M059J (cell line): ENCODE data around the gene F7. TPM values are rescaled to one million over a fixed set of nuclear protein-coding genes. Genes with fewer than 3 reads are reported as not detected.
A peak's percentile ranks its signal among the peaks of the same experiment; 100 is the strongest.
"Not testable (repeated sequence)": the region's sequence is repeated elsewhere in the genome, so short reads cannot be mapped to it uniquely, and the experiment has no call there.

Experiments
- DNase-seq: peaks from one replicate; pipeline ENCODE4 v3.0.0-alpha.2; 2012; ENCODE audit warnings: low read depth
- total RNA-seq: library from RNA; depleted of rRNA; stranded (reverse); fragments of >200 nt; shearing (Covaris generic); gene quantifications from 2 replicates; pipeline ENCODE4 v1.2.3, GENCODE V29; 2014; rRNA removed

The F7 gene
- total RNA-seq: not detected in 2 replicates

GRCh38 chr13:113105032-113105920, at the start of gene F7:
TSS of gene F7 (plus strand) at chr13:113105791. CDS start at chr13:113105842, 51 bp downstream.
- no peak for DNase-seq

- DNase-seq: no peak
These were observed 48.5 kb upstream of the F7 start for GRCh38 chr13:113057084-113057483.

DNA sequence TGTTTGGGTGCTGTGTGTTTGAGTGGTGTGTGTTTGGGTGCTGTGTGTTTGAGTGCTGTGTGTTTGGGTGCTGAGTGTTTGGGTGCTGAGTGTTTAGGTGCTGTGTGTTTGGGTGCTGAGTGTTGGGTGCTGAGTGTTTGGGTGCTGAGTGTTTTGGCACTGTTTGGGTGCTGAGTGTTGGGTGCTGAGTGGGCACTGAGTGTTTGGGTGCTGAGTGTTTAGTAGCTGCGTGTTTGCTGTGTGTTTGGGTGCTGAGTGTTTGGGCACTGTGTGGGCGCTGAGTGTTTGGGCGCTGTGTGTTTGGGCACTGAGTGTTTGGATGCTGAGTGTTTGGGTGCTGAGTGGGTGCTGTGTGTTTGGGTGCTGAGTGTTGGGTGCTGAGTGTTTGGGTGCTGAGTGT, 48.0 kb upstream of the F7 start:
- DNase-seq: not testable (repeated sequence)

- DNase-seq: no peak
These were observed 47.2 kb upstream of the F7 start for GRCh38 chr13:113058129-113058987.

DNA sequence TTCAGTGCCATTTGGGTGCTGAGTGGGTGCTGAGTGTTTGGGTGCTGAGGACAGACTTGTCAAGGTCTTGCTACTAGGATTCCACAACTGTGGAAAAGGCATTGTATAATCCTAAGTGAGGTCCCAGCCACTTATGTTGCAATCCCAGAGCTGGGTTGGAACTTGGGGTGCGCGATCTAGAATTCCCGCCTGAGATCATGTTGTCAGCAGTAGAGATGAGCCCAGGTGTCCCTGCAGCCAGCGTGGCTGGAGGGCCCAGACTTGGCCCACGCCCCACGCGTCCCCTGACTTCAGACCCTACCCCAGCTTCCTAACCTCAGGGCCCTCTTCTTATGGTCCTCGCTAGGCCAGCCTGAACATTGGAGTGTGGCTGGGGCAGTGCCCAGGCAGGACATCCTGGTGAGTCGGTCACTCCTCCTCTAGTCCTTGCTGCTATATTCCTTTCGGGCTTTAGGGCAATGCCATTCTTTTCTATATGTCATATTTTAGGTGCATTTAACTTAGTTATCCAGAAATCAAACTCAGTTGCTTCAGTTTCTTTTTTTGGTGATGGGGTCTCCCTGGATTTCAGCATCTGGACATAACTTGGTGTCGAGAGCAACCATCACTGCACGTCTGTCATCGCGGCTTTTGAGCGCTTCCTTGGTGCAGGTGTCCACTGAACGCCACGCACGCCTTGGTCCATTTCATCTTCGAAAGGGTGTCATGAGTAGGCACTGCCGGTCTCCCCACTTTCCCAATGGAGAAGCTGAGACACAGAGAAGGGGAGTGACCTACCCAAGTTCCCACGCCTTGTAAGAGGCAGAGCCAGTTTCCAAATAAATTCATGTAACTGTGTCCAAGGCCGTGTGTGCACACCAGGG, 46.4 kb upstream of the F7 start:
- no peak for DNase-seq

GRCh38 chr13:113059891-113060290, 45.7 kb upstream of the F7 start:
- DNase-seq: no peak

DNA sequence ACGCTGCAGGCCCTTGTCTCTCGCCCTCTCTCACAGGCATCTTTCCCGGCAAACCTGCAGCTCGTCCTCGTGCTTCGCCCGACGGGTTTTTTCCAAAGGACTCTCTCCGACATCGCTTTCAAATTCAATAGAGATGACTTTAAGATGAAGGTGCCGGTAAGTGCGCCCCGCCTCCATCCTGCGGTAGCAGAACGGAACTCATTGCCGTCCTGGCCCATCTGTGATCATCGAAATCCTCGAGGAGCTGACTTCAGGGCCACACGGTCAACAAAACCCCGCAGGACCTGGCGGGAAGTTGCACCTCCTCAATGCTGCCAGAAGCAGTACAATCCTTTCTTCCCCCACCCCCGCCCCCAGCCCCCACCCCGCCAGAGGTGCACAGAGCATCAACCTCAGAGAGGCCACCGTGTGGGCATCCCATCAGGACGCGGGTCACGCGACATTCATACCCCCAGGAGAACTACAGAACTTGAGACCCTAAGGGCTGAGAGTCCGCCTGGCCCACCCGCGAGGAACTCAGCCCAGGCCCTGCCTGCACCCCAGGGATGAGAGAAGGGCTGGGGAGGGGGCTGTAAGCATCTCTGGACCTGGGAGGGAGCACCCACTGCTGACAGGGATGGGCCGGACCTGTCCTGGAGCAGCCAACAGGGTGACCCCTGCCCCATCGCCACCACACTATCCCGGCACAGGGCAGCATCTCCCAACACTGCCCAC, 44.9 kb upstream of the F7 start:
- no peak for DNase-seq

GRCh38 chr13:113061271-113061625, 44.3 kb upstream of the F7 start:
- no peak for DNase-seq

DNA sequence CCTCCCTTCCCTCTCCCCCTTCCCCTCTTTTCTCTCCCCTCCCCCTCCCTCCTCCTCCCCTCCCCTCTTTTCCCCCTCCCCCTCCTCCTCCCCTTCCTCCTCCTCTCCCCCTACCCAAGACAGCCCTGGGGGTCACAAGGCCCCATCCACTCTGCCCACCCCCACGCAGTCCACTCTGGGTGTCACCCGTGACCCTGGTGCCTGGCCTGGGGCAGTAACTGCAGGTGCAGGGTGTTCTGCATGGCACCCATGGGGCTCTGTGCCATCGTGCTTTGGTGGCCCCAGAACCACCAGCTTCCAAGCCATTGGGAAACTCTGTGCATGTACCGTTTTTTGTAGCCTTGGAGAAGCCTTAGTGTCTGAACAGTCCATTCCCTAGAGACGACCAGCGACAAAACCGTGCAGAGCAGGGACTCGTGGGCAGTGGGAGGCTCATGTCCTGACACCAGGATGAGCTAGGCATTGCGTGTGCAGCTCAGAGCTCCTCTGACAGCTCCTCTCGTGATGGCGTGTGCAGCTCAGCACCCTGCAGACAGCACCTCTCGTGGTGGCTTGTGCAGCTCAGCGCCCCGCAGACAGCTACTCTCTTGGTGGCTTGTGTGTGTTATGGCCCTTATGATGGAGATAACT, 43.7 kb upstream of the F7 start:
- DNase-seq: no peak

DNA sequence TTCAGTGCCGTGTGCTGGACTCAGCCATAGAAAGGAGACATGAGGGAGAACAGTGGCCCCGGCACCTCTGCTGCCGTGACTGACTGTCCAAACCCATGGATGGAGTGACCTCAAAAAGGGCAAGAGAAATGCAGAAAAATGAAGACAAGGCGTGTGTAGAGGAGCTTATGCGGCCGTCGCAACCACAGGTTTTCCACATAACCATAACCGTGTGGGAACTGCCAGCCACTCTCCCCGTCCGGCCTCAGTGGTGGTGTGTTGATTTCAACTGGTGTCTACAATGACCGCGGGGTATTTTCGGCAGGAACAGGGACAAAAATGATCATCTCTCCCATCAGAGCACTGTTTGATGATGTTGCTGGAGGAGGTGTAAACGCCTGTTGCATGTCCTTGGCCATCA, 42.9 kb upstream of the F7 start:
- no peak for DNase-seq

GRCh38 chr13:113063091-113063491, 42.5 kb upstream of the F7 start:
- no peak for DNase-seq

DNA sequence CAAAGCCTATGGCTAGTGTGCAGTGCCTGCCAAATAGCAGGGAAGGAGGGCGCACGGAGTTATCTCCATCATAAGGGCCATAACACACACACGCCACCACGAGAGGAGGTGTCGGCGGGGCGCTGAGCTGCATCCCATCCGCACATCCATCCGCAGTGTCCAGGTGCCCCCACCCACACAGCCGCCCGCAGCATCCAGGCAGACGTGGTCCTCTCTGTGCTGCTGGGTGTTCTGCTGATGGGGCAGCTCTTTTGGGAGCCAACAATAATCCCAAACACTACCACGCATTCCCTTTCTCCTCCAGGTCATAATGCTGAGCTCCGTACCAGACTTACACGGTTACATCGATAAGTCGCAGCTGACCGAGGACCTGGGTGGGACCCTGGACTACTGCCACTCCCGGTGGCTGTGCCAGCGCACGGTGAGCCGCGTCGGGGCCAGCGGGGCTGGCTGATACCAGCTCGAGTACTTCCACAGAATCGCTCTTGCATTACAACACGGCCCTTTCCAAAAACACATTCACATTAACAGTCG, 41.5 kb upstream of the F7 start:
- DNase-seq: no peak

- DNase-seq: peak; percentile 69
These were observed 40.8 kb upstream of the F7 start for GRCh38 chr13:113064534-113065405.

DNA sequence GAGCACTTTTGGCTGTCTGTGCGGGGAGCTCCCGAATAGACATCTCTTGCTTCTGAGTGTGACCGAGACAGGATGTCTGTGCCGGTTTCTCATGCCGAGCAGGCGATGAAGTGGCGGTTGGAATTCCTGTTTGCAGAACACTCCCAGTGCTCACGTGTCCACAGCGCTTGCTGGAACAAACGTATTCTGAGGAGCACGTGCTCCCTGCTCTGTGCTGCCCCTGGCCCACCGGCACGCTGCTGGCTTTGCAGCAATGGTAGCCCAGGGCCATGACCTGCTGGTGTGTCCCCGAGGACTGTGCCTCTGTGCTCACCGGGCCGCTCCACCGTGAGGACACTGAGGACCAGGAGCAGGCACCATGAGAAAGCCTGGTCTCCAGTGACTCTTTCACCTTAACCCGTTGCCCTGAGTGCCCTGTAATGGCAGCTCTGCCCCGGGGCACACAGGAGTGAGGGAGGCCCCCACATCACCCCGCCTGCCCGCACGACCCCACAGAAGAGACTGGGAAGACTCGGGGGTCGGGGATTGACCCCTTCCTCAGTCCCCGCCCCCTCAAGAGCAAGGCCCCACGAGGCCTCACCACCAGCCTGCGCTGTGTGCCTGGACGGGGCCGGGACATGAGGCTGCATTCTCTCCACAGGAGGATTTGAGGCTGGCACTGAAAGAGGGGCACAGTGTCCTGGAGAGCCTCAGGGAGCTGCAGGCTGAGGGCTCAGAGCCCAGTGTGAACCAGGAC, 40.0 kb upstream of the F7 start:
- no peak for DNase-seq

- no peak for DNase-seq
These were observed 39.5 kb upstream of the F7 start for GRCh38 chr13:113066142-113066455.

GRCh38 chr13:113066746-113067145, 38.8 kb upstream of the F7 start:
- no peak for DNase-seq

- DNase-seq: no peak
These were observed 35.5 kb upstream of the F7 start for GRCh38 chr13:113069861-113070805.

- DNase-seq: no peak
These were observed 34.7 kb upstream of the F7 start for GRCh38 chr13:113070855-113071254.
